GM19193 (cell line): ENCODE measurements around the gene NDUFA11.

Source experiments
- POLR2A ChIP-seq: IDR thresholded peaks from 4 replicates; pipeline ENCODE4 v1.6.1; 2011; ENCODE audit not compliant: insufficient read depth, insufficient read length; ENCODE audit errors: extremely low read depth

NDUFA11 gene

DNA sequence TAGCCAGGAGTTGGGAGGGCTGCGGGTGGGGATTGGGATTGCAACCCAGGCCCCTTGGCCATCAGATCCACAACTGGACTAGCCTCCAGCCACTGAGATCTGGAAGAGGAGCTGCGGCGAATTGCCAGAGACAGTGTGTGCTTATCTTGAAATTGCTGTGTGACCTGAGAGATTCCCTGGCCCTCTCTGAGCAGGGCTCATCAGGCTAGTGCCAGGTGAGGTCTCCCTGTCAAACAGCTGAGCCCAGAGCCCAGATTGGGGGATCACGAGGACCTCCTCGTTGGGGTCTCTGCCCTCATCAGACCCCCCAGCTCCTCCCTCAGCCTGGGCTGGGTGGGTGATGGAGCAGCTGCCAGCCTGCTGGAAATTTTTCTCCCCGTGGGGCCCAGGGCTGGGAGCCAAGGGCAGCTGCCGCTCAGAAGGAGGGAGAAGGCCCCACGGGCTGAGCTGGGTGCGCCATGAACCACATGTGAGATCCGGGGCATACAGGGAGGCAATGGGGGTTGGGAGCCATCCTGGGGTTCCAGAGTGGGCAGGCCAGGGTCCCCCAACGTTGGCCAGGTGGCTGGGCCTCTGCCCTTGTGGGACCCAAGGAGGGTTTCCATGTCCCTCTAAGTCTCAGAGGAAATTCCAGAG is 40.4 kb downstream of the NDUFA11 start:
- no peak for TF ChIP-seq POLR2A

DNA sequence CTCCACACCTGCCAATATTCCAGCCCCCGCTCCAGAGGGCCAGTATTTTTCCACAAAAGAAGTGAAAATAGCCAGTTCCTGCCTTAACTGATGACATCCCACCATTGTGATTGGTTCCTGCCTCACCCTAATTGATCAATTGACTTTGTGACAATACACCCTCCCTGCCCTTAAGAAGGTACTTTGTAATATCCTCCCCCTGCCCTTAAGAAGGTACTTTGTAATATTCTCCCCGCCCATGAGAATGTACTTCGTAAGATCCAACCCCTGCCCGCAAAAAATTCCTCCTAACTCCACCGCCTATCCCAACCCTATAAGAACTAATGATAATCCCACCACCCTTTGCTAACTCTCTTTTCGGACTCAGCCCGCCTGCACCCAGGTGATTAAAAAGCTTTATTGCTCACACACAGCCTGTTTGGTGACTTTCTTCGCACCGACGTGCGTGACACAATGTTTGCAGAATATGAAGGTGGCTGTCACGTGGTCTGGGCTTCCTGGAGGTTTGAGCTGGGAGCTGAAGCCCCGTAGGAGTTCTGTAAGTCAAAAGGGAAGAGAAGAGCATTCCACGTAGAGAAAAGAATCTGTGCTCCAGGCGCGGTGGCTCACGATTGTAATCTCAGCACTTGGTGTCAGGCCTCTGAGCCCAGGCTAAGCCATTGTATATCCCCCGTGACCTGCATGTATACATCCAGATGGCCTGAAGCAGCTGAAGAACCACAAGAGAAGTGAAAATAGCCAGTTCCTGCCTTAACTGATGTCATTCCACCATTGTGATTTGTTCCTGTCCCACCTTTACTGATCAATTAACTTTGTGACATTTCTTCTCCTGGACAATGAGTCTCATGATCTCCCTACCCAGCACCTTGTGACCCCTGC is 46.1 kb downstream of the NDUFA11 start:
- no peak for TF ChIP-seq POLR2A

- TF ChIP-seq POLR2A: no peak
These were observed 52.3 kb downstream of the NDUFA11 start, which contains the start of gene FUT3 for GRCh38 chr19:5851302-5851701. TSS of gene FUT3 (minus strand) at chr19:5851449.

DNA sequence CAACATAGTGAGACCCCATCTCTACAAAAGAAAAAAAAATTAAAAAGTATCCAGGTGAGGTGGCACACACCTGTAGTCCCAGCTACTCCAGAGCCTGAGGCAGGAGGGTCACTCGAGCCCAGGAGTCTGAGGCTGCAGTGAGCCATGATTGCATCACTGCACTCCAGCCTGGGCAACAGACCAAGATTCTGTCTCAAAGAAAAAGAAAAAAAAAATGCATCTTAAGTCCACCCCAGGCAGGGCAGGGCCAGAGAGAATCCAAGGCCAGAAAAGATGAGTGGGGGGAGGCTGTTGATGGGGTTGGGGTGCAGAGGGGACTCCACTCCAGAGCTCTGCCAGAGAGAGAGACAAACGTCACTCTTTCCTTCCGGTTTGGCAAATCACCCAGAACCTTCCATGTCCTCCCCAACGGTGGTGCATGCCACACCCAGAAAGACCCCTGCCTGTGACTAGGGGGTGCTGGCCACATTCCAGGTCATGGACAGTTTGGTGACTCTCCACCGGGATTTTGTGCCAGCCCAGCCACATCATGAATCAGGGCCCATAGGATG is 52.8 kb downstream of the NDUFA11 start:
- TF ChIP-seq POLR2A: no peak

DNA sequence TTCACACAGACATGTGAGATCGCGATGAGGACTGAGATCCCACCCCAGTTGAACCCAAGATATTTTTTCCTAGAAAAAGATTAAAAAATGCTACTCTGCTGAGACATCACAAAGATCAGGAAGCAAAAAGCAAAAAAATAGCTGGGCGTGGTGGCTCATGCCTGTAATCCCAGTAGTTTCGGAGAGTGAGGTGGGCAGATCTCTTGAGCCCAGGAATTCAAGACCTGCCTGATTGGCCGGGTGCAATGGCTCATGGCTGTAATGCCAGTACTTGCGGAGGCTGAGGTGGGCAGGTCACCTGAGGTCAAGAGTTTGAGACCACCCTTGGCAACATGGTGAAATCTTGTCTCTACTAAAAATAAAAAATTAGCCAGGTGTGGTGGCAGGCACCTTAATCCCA is 53.4 kb downstream of the NDUFA11 start:
- no peak for TF ChIP-seq POLR2A
